SHP77 (cell line): ENCODE results near the gene TOGARAM2.

Source experiments
- DNase-seq, 2 experiments: peaks; one replicate each; lab custom pipeline; 2025; lab: John Stamatoyannopoulos, UW

Gene TOGARAM2

GRCh38 chr2:29023188-29023587 is 42.1 kb downstream of the TOGARAM2 start:
- DNase-seq = no peak

- DNase-seq = no peak
These were observed 43.9 kb downstream of the TOGARAM2 start for GRCh38 chr2:29024882-29025430.

DNA sequence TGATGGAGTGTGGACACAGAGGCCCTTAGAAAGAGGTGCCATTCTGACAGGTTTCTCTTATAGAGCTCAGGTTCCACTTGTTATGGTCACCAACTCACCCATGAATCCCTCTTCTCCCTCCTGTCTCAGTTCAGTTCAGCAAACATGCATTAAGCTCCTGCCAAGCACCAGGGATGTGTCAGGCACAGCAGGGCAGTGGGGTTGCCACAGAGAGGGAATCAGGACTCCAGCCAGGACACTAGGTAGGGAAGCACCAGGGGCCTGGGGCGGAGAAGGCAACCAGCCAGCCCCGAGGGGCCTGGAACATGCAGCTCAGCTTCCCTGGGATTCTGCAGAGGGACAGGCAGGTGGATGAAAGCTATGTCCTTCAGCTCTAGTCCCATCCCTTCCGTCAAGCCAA is 44.6 kb downstream of the TOGARAM2 start:
- DNase-seq = no peak

- no peak for DNase-seq
These were observed 49.9 kb downstream of the TOGARAM2 start for GRCh38 chr2:29031046-29031445.

- no peak for DNase-seq
These were observed 51.1 kb downstream of the TOGARAM2 start for GRCh38 chr2:29032189-29032588.

DNA sequence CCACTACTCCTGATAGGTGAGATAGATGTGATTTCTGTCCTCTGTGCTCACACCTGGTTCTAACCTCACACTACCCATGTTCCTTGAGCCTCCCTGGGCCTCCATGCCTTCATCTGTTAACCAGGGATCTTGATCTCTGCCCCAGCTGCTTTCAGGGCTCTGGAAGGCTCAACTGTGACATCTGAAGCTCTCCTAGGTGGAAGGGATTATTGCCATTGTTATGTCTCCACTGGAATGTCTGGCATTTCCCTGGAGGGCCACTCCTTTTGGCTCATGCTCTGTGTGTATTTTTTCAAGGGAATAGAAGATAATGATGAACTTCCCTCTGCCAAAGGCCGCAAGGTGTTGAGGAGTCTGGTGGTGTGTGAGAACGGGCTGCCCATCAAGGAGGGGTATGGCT is 52.1 kb downstream of the TOGARAM2 start:
- no peak for DNase-seq

GRCh38 chr2:29033656-29034055 is 52.6 kb downstream of the TOGARAM2 start:
- DNase-seq = no peak

DNA sequence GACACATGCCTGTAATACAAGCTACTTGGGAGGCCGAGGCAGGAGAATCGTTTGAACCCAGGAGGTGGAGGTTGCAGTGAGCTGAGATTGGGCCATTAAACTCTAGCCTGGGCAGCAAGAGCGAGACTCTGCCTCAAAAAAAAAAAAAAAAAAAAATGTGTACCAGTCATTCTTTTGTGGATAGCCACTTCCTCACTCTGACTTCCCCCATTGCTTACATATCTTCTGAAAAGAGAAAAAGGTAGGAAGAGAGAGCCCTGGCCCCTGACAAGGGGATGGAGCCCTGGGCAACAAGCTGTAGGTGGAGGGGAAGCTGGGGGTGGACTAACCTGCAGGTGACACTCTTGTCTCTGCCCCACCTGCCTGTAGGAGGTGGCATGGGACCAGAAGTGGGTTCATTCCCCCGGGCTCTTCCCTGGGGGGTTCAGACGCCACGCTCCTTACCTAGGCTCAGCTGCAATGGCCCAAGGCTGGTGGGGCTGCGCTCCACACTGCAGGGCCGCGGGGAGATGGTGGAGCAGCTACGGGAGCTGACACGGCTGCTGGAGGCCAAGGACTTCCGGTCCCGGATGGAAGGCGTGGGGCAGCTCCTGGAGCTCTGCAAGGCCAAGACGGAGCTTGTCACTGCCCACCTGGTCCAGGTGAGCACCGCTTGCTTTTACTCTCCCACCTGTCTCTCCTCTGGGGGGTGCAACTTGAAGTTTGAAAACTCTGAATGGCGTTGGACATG is 54.1 kb downstream of the TOGARAM2 start:
- no peak for DNase-seq

GRCh38 chr2:29039718-29040480 is 58.8 kb downstream of the TOGARAM2 start:
- DNase-seq = no peak

DNA sequence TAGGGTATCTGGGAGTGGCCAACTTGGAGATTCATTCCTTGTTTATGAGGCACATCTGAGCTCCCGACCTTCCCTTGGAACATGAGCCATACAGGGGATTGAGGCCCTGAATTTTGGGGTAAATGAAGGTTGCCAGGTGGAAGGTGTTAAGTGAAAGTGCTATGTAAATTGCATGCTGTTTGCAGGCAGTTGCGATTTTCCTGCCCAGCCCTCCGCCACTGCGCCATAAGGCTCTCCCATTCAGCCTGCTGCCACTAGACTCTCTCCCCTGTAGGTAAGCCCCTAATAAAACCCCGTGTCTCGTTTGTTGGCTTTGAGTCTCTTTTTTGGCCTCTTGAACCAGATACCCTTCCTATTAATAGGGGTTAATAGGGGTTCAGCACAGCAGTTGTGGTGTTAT is 59.5 kb downstream of the TOGARAM2 start:
- DNase-seq = no peak

GRCh38 chr2:29041161-29041660 is 60.1 kb downstream of the TOGARAM2 start:
- no peak for DNase-seq

DNA sequence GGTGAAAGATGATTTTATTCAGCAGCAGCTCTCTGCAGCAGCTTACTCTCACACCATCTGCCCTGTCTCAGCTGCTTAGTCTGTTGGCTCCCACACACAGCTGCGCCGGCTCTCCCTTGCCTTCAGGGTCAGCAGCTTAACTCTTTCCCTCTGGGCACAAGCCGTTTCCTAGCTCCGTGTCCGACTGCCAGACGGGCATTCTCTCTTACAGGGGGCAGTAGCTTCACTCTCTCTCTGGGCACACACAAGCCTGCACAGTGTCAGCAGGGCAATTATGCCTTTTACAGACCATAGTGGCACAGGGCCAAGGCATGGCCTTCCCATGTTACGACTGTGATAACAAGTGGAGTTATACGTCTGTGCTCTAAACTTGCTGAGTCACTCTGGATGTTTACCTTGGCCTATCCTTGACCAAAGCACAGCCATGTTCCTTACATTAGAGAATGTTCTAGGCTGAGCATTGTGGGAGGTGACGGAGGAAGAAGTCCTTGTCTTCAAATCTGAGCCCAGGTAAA is 61.5 kb downstream of the TOGARAM2 start:
- DNase-seq = peak; percentile 68 to 84

DNA sequence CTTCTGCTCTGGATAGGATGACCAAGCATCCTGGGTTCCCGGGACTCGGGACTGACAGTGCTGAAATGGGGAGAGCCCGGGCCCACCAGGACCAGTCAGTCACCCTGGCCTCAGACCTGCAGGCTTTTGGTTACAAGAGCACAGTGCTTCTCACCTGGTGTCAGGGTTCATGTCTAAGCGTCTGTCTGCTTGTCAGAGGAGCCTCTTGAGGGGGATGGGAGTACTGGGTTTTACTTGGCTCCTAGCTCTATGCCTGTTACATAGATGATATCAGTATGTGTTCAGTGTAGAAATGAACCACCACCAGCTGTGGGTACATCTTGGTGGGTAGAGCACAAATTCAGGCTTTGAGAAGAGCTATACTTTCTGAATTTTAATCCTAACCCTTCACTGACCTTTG is 63.4 kb downstream of the TOGARAM2 start:
- no peak for DNase-seq

- no peak for DNase-seq
These were observed 65.2 kb downstream of the TOGARAM2 start for GRCh38 chr2:29046321-29046720.

GRCh38 chr2:29047083-29047845 is 66.2 kb downstream of the TOGARAM2 start:
- DNase-seq = no peak

GRCh38 chr2:29050591-29050990 is 69.5 kb downstream of the TOGARAM2 start:
- no peak for DNase-seq

- no peak for DNase-seq
These were observed 70.6 kb downstream of the TOGARAM2 start for GRCh38 chr2:29051730-29052129.

DNA sequence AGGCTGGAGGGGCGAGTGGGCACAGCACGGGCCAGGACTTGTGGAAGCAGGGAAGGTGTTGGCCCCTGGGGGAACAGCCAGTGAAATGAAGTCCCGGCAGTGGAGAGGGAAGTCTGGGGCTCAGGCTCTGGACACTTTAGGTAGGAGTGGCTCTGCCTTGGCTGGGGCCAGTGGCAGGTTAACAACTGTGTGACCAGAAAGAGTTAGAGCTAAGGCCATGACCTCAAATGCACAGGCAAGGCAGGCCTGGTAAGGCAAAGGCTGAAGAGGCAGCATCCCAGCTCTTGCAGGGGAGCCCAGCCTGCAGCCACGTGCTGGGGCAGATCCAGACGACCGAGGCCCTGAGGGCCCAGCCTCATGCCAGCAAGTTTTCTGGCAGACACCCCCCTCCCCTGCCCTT is 71.7 kb downstream of the TOGARAM2 start:
- DNase-seq = no peak

DNA sequence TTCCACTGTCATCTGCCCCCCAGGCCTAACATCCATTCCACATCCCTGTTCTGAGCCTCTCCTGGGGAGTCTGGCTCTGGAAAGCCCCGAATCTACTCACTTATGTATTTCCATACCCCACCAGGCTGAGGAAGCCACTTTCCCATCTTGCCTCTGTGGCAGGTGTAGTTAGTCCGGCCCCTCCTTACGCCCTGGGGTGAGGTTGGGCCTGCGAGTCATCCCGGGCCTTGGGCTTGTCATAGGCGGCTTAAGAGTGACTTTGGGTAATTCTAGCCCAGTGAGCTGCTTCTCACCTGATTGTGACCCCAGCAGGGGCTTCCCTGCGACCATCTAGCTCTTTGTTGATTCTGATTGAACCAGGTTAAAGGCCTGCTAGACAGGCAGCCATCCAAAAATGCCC is 72.1 kb downstream of the TOGARAM2 start:
- DNase-seq = no peak

DNA sequence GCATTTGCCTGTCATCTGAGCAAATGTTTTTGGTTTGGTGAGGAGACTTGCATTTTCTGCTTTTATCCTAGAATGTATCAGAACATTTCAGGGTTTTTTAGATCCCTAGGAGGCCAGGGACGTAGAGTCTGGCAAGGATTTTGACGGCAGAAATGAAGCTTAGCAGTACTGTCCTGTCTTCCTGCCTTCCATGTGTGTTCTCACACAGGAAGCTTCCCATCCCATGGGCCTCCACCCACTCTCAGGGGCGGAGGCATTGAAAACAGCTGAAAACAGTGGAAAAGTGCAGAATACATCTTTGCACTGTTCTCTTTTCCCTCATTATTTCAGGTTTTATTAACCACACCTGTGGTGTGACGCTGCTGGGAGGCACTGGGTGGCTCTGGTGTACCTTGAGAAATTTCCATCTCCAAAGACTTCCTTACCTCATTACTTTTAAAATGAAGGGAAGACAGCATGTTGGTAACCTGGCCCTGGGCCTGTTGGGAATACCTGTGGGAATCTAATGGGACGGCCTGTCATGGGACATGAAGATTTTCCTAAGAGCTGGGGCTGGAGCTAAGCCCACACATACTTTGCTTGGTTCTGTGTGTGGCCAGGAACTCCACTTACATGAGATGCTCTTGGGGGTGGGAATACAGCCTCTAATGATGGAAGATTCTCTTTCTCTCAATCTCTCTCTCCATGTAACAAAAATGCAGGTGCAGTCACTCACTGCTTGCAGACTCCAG is 72.7 kb downstream of the TOGARAM2 start:
- no peak for DNase-seq

DNA sequence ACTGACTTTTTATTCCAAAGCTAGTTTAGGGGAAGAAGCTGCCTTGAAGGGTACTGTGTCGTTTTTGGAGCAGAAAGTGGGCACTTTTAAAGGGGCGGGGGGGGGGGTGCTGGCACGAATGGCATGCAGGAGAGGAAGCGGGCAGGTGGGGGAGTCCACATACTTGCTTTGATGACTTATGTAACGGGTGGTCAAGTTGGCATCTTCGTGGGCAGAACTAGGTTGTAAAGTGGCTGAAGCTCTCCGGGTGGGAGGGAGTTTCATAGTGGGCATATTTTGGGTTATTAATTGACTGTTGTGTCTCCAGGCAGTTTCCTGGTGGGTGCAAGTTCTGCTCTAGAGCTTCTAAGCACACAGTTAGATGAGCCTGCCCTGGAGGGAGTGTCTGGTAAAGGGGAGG is 73.3 kb downstream of the TOGARAM2 start:
- no peak for DNase-seq
